Chondrocyte (in vitro differentiated cells): ENCODE results near the gene POLA1. TPM values are rescaled to one million over a fixed set of nuclear protein-coding genes. Genes with fewer than 3 reads are reported as not detected.

Source experiments
- DNase-seq: peaks from one replicate; pipeline ENCODE4 v3.0.0; 2021; ENCODE audit warnings: mixed read lengths, low spot score
- H3K27ac Mint-ChIP-seq: one replicate; pipeline ENCODE4 v1.8.0; 2021; ENCODE audit warnings: mild to moderate bottlenecking, moderate library complexity, mixed read lengths; ENCODE audit not compliant: unreplicated experiment
- H3K27me3 Mint-ChIP-seq: 2 replicates; pipeline ENCODE4 v1.8.0; 2021; ENCODE audit warnings: low read depth, mixed read lengths
- H3K36me3 Mint-ChIP-seq: 2 replicates; pipeline ENCODE4 v1.8.0; 2021; ENCODE audit warnings: low read depth, mixed read lengths
- H3K4me1 Mint-ChIP-seq: 2 replicates; pipeline ENCODE4 v1.8.0; 2021; ENCODE audit warnings: low read depth, mild to moderate bottlenecking, mixed read lengths
- H3K4me3 Mint-ChIP-seq: one replicate; pipeline ENCODE4 v1.8.0; 2021; ENCODE audit warnings: mild to moderate bottlenecking, moderate library complexity, mixed read lengths; ENCODE audit not compliant: unreplicated experiment
- H3K9me3 Mint-ChIP-seq: 2 replicates; pipeline ENCODE4 v1.8.0; 2021; ENCODE audit warnings: low read depth, mixed read lengths
- CTCF ChIP-seq: fragments of 200-600 bp; sonication (generic); IDR thresholded peaks from 2 replicates; pipeline ENCODE4 v1.5.0; 2021; ENCODE audit warnings: antibody characterized with exemption, mild to moderate bottlenecking, moderate library complexity
- total RNA-seq: library from RNA; stranded (reverse); gene quantifications from 3 replicates; pipeline ENCODE4 v1.2.1, GENCODE V29; 2021

Gene POLA1
- total RNA-seq, 1 donor from 2014 or later, result 10.8 TPM

- H3K36me3 Mint-ChIP-seq, result peaks cover 1% of the 10 kb centered on the region
- H3K4me3 Mint-ChIP-seq, result peak overlapping the region; percentile 25
- peak; percentile 86 for TF ChIP-seq CTCF
- no peak overlapping the region for H3K27ac Mint-ChIP-seq
- DNase-seq, result no peak
- peaks cover 33% of the 10 kb centered on the region for H3K4me1 Mint-ChIP-seq
- H3K9me3 Mint-ChIP-seq, result no peaks in the 10 kb centered on the region
- H3K27me3 Mint-ChIP-seq, result peaks cover 87% of the 10 kb centered on the region
Observed at GRCh38 chrX:25020905-25021449, 327.3 kb downstream of the POLA1 start.

GRCh38 chrX:25022499-25023325, 329.0 kb downstream of the POLA1 start:
- DNase-seq, result no peak
- TF ChIP-seq CTCF, result peak; percentile 55
- Mint-ChIP-seq H3K4me3 (peak overlapping the region; percentile 19), H3K27me3 (peaks cover 82% of the 10 kb centered on the region), H3K4me1 (peaks cover 20% of the 10 kb centered on the region), H3K36me3 (peaks cover 1% of the 10 kb centered on the region), H3K9me3 (no peaks in the 10 kb centered on the region), H3K27ac (no peak overlapping the region)

GRCh38 chrX:25023908-25024307, 330.2 kb downstream of the POLA1 start:
- no peak for TF ChIP-seq CTCF
- Mint-ChIP-seq H3K4me1 (peaks cover 23% of the 10 kb centered on the region), H3K27ac (no peak overlapping the region), H3K27me3 (peaks cover 75% of the 10 kb centered on the region), H3K4me3 (no peak overlapping the region), H3K9me3 (no peaks in the 10 kb centered on the region), H3K36me3 (peaks cover 1% of the 10 kb centered on the region)
- no peak for DNase-seq

GRCh38 chrX:25025615-25026014, 331.9 kb downstream of the POLA1 start:
- Mint-ChIP-seq H3K4me1 (peaks cover 19% of the 10 kb centered on the region), H3K9me3 (no peaks in the 10 kb centered on the region), H3K27me3 (peaks cover 63% of the 10 kb centered on the region), H3K27ac (no peak overlapping the region), H3K36me3 (peaks cover 1% of the 10 kb centered on the region), H3K4me3 (no peak overlapping the region)
- TF ChIP-seq CTCF, result no peak
- DNase-seq, result no peak

GRCh38 chrX:25026576-25026975, 332.9 kb downstream of the POLA1 start:
- peaks cover 58% of the 10 kb centered on the region for H3K27me3 Mint-ChIP-seq
- no peak for TF ChIP-seq CTCF
- no peak overlapping the region for H3K27ac Mint-ChIP-seq
- H3K36me3 Mint-ChIP-seq, result peaks cover 1% of the 10 kb centered on the region
- no peak for DNase-seq
- no peaks in the 10 kb centered on the region for H3K9me3 Mint-ChIP-seq
- H3K4me1 Mint-ChIP-seq, result peaks cover 15% of the 10 kb centered on the region
- H3K4me3 Mint-ChIP-seq, result no peak overlapping the region
